Breast epithelium (tissue), 4 donors: ENCODE data around the gene STK4. TPM values are rescaled to one million over a fixed set of nuclear protein-coding genes. Genes with fewer than 3 reads are reported as not detected.

ENCODE experiments used
- DNase-seq, 2 donors: peaks; one replicate each; pipeline ENCODE4 v3.0.0-alpha.2; 2019; ENCODE audit warnings: low spot score in 2 of 2
- H3K27ac ChIP-seq, 2 donors: fragments of 200-600 bp; sonication (generic) in 1 of 2; one replicate each; pipeline ENCODE4 v1.5.1; 2016 to 2019; ENCODE audit warnings: mild to moderate bottlenecking in 1 of 2
- H3K27me3 ChIP-seq, 2 donors: fragments of 200-600 bp; sonication (generic) in 1 of 2; one replicate each; pipeline versions ENCODE4 v1.5.1 to v1.6.0; 2017 to 2019; ENCODE audit warnings: control low read depth in 1 of 2, mild to moderate bottlenecking in 1 of 2
- H3K36me3 ChIP-seq: fragments of 200-600 bp; one replicate; pipeline ENCODE4 v1.5.1; 2019
- H3K4me1 ChIP-seq, 2 donors: fragments of 200-600 bp; sonication (generic); one replicate each; pipeline ENCODE4 v1.5.1; 2016 to 2019; ENCODE audit warnings: control low read depth in 1 of 2
- H3K4me3 ChIP-seq, 3 donors: fragments of 200-600 bp; sonication (generic); 1 replicate in 2 of 3; 2 replicates in 1 of 3; pipeline ENCODE4 v1.5.1; 2016 to 2019; ENCODE audit warnings: mild to moderate bottlenecking in 3 of 3, moderate library complexity in 2 of 3
- H3K9me3 ChIP-seq, 2 donors: fragments of 200-600 bp; sonication (generic) in 1 of 2; one replicate each; pipeline ENCODE4 v1.5.1; 2016 to 2019; ENCODE audit warnings: control low read depth in 1 of 2
- POLR2A ChIP-seq: fragments of 450-650 bp; IDR thresholded peaks from one replicate; pipeline ENCODE4 v1.6.1; 2016; ENCODE audit warnings: antibody characterized with exemption, mild to moderate bottlenecking, moderate library complexity
- POLR2AphosphoS5 ChIP-seq, 3 donors: sonication (generic); formaldehyde crosslinking; IDR thresholded peaks; one replicate each; pipeline ENCODE4 v1.6.1; 2017; ENCODE audit warnings: antibody characterized with exemption in 3 of 3
- intact Hi-C: fragments of 100-400 bp; cut with DNase I; formaldehyde crosslinking; loops from one replicate; pipeline ENCODE4 v1.15.1; 2023; ENCODE audit warnings: low total_unique reads
- total RNA-seq, 3 donors: library from RNA; depleted of rRNA; stranded (reverse); fragments of >200 nt; gene quantifications; one replicate each; pipeline ENCODE4 v1.1.0, GENCODE V29; 2016
- TF ChIP-seq, protein P1 (sequence below), 3 donors: fragments of 450-650 bp; IDR thresholded peaks; one replicate each; pipeline ENCODE4 v1.5.1; 2016 to 2017; ENCODE audit warnings: antibody characterized with exemption in 3 of 3, mild to moderate bottlenecking in 3 of 3, moderate library complexity in 3 of 3

Gene STK4
- total RNA-seq, 3 donors from 2014 or later, result 33.1 to 35.3 (median 34.7) TPM

DNA sequence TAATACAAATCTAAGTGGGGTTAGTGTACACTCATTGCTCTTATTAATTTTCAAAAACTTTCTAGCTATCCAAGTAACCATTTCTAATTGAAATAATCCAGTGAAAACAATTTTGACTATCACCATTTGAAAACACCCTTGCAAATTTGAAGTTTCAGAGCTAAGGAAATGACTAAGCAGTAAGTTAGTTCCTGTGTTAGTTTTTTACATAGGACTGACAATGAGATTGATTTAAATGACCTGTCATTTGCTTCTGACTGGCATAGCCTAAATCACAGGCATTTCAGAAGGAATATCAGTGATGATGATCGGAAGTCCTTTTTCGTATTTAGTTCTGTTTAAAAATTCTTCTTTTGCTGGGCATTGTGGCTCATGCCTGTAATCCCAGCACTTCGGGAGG, 27.0 kb downstream of the STK4 start:
- Histone ChIP-seq H3K27ac (no peak overlapping the region), H3K4me3 (no peak overlapping the region), H3K27me3 (no peaks in the 10 kb centered on the region)

DNA sequence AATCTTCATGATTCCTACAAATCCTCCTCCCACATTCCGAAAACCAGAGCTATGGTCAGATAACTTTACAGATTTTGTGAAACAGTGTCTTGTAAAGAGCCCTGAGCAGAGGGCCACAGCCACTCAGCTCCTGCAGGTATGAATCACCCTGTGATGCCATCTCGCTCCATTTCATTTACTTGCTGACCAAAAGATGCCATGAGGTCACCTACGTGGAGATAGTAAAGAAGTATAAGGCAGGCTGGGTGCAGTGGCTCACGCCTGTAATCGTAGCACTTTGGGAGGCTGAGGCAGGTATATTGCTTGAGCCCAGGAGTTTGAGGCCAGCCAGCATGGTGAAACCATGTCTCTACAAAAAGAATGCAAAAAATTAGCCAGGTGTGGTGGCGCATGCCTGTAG, 30.9 kb downstream of the STK4 start:
- no peaks in the 10 kb centered on the region for H3K9me3 ChIP-seq
- intact Hi-C loops, result no loop called here
- H3K27ac ChIP-seq, result no peak overlapping the region
- H3K27me3 ChIP-seq, result no peaks in the 10 kb centered on the region
- TF ChIP-seq POLR2A, result no peak
- no peak for TF ChIP-seq POLR2AphosphoS5 (IDR thresholded peaks at IDR 0.05)
- TF ChIP-seq, protein P1, sequence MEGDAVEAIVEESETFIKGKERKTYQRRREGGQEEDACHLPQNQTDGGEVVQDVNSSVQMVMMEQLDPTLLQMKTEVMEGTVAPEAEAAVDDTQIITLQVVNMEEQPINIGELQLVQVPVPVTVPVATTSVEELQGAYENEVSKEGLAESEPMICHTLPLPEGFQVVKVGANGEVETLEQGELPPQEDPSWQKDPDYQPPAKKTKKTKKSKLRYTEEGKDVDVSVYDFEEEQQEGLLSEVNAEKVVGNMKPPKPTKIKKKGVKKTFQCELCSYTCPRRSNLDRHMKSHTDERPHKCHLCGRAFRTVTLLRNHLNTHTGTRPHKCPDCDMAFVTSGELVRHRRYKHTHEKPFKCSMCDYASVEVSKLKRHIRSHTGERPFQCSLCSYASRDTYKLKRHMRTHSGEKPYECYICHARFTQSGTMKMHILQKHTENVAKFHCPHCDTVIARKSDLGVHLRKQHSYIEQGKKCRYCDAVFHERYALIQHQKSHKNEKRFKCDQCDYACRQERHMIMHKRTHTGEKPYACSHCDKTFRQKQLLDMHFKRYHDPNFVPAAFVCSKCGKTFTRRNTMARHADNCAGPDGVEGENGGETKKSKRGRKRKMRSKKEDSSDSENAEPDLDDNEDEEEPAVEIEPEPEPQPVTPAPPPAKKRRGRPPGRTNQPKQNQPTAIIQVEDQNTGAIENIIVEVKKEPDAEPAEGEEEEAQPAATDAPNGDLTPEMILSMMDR (IDR thresholded peaks at IDR 0.05), result no peak
- peaks cover 8% of the 10 kb centered on the region for H3K36me3 ChIP-seq
- no peak for DNase-seq
- H3K4me1 ChIP-seq, result no peaks in the 10 kb centered on the region
- H3K4me3 ChIP-seq, result no peak overlapping the region

More for the DNA sequence above, 27.0 kb downstream of the STK4 start:
- DNase-seq, result no peak
- TF ChIP-seq, protein P1 (IDR thresholded peaks at IDR 0.05), result no peak
- no peak for TF ChIP-seq POLR2AphosphoS5 (IDR thresholded peaks at IDR 0.05)
- no peak for TF ChIP-seq POLR2A
- H3K4me1 ChIP-seq, result no peaks in the 10 kb centered on the region
- no peaks in the 10 kb centered on the region for H3K9me3 ChIP-seq
- intact Hi-C loops, result no loop called here
- H3K36me3 ChIP-seq, result no peaks in the 10 kb centered on the region

DNA sequence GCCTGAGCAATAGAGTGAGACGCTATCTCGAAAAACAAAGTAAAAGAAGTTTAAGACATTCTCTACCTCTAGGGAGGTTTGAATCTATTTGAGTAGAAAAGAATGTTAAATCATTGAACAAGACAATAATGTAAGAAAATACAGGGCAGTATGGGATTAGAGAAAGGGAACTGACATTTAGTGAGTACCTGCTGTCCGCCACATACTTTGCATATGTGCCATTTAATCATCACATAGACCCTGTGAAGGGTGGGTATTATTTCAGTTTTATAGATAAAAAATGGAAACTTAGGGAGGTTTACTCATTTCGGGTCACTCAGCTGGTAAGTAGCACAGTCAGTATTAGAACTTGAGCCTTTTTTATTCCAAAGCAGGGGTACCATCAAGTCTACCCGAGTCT, 31.4 kb downstream of the STK4 start:
- Histone ChIP-seq H3K9me3 (no peaks in the 10 kb centered on the region), H3K27me3 (no peaks in the 10 kb centered on the region), H3K27ac (no peak overlapping the region), H3K4me3 (no peak overlapping the region), H3K4me1 (no peaks in the 10 kb centered on the region), H3K36me3 (peaks cover 8% of the 10 kb centered on the region)
- no peak for DNase-seq
- intact Hi-C loops, result no loop called here
- TF ChIP-seq POLR2AphosphoS5 (IDR thresholded peaks at IDR 0.05) (no peak), POLR2A (no peak)
- TF ChIP-seq, protein P1 (IDR thresholded peaks at IDR 0.05), result no peak

DNA sequence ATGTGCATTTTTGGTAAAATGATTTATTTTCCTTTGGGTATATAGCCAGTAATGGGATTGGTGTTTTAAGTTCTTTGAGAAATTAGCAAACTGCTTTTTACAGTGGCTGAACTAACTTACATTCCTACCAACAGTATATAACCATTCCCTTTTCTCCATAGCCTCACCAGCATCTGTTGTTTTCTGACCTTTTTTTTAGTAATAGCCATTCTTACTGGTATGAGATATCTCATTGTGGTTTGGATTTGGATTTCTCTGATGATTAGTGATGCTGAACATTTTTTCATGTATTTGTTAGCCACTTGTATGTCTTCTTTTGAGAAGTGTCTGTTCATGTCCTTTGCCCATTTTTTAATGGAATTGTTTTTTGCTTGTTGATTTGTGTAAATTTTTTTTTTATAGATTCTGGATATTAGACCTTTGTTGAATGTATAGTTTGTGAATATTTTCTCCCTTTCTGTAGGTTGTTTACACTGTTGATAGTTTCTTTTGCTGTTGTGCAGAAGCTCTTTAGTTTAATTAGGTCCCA, 42.3 kb downstream of the STK4 start:
- H3K27me3 ChIP-seq, result no peaks in the 10 kb centered on the region
- H3K36me3 ChIP-seq, result no peaks in the 10 kb centered on the region
- no peaks in the 10 kb centered on the region for H3K9me3 ChIP-seq
- H3K27ac ChIP-seq, result no peak overlapping the region
- no peak for DNase-seq
- no peak overlapping the region for H3K4me3 ChIP-seq
- intact Hi-C loops, result no loop called here
- TF ChIP-seq POLR2AphosphoS5 (IDR thresholded peaks at IDR 0.05), result no peak
- no peak for TF ChIP-seq POLR2A
- TF ChIP-seq, protein P1 (IDR thresholded peaks at IDR 0.05), result no peak
- no peaks in the 10 kb centered on the region for H3K4me1 ChIP-seq

DNA sequence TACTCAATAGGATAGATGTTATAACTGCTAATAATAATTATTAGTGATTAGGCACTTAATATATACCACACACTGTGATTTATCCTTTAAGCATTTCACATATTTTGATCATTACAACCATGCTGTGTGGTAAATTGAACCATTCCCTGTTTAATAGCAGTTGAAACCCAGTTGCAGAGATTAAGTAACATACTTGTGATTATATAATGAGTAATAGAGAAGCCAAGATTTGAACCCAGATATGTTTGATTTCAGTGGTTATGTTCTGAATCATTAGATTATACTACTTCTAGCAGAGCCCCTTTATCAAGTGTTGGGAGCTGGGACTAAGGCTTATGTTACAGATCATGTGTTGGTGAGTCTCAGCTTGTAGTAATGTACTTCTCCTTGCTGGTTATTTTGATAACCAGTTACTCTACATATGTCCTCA, 44.1 kb downstream of the STK4 start:
- TF ChIP-seq, protein P1 (IDR thresholded peaks at IDR 0.05), result no peak
- Histone ChIP-seq H3K4me1 (no peaks in the 10 kb centered on the region), H3K36me3 (no peaks in the 10 kb centered on the region), H3K27me3 (no peaks in the 10 kb centered on the region), H3K4me3 (no peak overlapping the region), H3K27ac (no peak overlapping the region), H3K9me3 (no peaks in the 10 kb centered on the region)
- intact Hi-C loops, result no loop called here
- DNase-seq, result no peak
